B cell (primary cell): Measurements from ENCODE around the gene BBX.

Source experiments
- CTCF ChIP-seq: fragments of 200-600 bp; IDR thresholded peaks from one replicate; pipeline ENCODE4 v1.8.0; 2022; ENCODE audit warnings: antibody characterized with exemption, mild to moderate bottlenecking
- EZH2 ChIP-seq: IDR thresholded peaks from 2 replicates; pipeline ENCODE4 v1.6.1; 2012; ENCODE audit warnings: borderline replicate concordance, low read depth, mild to moderate bottlenecking, moderate library complexity, low read length; ENCODE audit not compliant: insufficient read depth, poor library complexity, severe bottlenecking

- TF ChIP-seq CTCF (no peak), EZH2 (no peak)
These were observed 277.9 kb downstream of the BBX start for GRCh38 chr3:107800710-107801109.
